HG03575 (cell line): ENCODE results near the gene RNF224.
"Not testable (repeated sequence)": the region's sequence is repeated elsewhere in the genome, so short reads cannot be mapped to it uniquely, and the experiment has no call there.

Experiments
- ATAC-seq: cut with Tn5 transposase; IDR thresholded peaks from one replicate; pipeline ENCODE4 v1.9.1; 2021; ENCODE audit not compliant: unreplicated experiment, insufficient number of reproducible peaks, low FRiP score; ENCODE audit errors: extremely low read depth

Gene RNF224

DNA sequence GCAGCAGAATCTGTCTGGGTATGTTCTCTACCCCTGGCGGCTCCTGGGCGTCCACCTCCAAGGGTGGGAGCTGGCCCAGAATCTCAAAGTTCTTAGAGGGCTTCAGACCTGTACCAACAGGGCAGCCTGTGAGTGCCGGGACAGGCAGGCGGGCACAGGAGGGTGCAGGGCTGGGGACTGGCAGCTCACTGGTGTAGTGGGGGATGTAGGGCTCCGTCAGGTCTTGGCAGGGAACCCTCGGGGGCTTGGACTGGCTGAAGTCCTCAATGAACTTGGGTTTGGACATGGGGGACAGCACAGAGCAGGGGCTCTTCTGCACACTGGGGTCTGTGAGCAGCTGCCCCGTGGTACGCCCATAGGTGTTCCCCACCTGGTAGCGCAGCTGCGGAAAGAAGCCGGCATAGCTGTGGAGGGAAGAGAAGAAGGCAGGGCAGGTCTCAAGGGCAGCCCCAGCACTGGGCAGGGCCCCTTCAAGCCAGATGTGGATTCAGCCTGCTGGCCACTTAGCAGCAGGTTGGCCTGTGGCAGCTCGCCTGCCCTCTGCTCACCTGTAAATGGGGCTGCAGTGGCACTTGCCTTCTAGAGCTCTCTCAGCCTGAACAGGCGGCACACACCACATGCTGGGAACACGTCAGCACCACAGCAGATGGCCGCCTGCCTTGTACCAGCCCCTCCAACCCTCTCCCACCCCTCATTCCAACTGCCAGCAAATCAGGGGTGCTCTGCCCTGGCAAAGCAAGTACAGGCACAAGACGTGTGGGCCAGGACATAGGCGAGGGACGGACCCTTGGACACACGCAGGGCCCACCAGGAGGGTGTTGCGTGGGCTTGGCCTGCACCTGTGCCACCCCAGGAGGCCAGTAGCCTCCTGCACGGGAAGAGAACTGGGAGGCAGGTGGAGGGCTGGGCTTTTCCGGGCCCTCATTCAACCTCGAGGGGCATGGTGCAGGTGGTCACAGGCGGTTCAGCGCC lies 18.4 kb downstream of the RNF224 start:
- no peak for ATAC-seq

- no peak for ATAC-seq
These were observed 20.0 kb downstream of the RNF224 start for GRCh38 chr9:137247135-137247915.

DNA sequence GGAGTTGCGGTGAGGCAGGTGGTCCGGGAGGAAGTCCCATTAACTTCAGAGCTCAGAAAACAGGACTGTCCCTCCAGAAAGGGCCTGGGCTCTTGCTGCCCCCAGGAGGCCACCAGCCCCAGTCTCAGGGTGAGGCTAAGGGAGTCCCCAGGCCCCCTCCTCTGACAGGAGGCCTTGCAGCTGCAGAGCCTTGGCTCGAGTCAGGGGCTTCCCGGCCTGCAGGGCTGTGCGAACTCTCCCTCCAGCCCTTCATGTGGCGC lies 20.5 kb downstream of the RNF224 start:
- no peak for ATAC-seq

GRCh38 chr9:137250329-137251193 lies 23.3 kb downstream of the RNF224 start:
- no peak for ATAC-seq

DNA sequence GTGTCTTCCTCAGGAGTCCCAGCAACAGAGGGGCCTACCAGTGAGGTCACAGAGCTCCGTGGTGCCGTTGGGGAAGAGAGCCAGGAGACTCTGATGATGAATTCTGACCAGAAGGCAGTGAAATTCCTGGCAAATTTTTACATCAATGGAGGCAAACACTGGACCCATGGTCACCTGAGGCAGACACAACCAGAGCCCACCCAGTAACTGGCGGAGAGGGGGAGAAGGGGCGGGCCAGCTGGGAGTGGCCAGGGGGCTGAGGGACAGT lies 23.8 kb downstream of the RNF224 start, which contains the start of gene STPG3:
STPG3 (plus strand) TSS at position 93 of the 268 bp plus-strand sequence; CDS start at position 94, 1 bp downstream.
- ATAC-seq = no peak

GRCh38 chr9:137251490-137252268 lies 24.4 kb downstream of the RNF224 start:
- no peak for ATAC-seq

DNA sequence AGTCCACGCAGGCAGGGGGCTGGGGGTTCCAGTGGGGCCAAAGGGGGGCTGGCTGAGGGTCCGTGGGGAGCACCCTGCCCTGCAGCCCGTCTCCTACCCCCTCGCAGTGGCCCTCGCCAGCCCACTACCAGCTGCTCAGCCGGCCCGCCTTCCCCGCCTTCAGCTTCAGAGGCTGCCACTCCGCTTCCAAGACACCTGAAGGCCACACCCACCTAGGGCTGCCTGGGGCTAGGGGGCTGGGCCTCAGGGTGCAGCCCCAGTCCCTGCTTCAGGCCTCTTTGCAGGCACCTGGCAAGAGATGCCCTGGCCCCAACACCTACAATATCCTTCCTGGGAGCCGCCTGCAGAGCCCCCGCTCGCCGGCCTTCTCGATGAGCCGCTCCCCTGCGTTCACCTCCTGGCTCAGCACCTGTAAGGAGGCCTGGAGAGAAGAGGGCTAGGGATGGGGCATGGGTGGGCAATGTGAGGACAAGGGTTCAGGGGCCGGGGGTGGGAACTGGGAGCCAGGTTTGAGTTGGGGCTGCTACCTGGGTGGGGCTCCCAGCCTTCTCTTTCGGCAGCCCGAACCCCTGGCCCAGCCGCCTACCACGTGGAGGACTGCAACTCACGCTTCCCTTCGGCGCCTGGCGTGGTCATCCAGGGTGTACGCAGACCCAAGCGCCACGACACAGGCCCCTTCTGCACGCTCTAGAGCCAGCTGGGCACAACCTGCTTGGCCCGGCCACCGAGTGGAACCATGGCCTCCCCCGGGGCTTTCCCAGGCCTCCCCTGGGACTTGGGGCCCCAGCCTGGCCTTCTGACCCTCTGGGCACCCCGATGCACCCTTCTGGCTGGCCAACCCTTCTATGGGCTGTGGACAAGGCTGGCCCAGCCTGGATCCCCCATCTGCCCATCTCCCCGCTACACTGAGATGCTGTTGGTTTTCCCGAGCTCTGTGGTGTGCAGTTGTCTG lies 25.5 kb downstream of the RNF224 start:
- no peak for ATAC-seq

DNA sequence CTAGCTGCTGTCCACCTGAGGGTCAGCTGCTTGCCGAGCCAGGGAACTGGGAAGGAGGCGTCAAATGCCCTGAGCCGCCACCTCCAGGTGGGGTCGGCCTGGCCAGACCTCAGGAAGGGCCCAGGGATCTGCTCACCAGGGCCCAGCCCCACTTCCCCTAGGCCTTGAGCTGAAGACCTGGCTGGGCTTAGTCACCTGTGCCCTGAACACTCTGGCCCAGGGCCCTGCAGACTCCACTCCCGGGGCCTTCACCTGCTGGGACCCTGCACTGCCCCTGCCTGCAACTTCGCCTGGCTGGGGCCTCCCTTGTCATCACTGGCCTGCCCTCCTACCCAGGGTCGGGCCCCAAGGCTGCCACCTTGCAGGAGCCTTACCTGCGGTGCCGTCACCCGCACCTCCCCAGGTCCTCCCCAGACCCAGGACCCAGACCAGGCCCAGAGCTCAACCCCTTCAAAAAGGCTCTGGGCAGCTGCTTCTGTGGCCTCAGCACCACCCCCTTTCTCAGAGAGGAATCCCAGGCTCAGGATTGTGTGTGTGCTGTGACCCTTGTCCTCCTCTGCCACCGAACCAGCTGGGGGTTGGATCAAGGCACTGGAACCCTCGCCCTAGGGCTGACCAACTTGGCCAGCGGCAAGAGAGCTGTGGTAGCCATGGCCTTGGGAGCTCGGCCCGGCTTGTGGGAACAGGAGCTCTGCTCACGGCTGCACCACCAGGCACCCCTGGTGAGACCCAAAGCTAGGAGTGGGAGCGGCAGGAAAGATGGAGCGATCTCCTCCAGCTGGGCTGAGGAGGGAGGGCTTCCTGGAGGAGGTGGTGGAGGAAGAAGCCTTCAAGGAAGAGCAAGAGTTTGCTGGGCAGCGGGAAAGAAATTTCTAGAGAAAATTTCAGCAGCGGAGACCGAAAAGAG lies 26.7 kb downstream of the RNF224 start:
- no peak for ATAC-seq

GRCh38 chr9:137254624-137255447 lies 27.5 kb downstream of the RNF224 start, which contains the start of gene NELFB:
Gene NELFB, plus strand, starts transcription at chr9:137255327.
- no peak for ATAC-seq

DNA sequence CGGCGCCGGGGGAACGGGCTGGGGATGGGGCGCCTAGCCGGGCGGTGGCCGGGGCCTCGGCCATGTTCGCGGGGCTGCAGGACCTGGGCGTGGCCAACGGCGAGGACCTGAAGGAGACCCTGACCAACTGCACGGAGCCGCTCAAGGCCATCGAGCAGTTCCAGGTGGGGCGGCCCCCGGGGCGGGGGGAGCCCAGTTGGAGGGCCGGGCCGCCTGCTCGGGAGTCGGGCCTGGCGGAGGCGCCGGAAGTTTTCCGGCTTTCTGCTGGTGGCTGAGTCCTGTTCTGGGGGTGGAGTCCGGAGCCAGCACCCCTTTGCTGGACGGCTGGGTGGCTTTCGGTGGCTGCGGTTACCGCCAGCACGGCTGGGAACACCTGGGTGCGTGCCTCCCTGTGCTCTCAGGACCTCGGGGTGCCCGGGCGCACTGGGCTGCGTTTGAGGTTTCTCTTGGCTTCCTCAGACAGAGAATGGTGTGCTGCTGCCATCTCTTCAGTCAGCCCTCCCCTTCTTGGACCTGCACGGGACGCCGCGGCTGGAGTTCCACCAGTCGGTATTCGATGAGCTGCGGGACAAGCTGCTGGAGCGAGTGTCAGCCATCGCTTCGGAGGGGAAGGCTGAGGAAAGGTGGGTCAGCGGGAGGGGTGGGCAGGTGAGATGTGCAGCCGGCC lies 28.3 kb downstream of the RNF224 start:
- ATAC-seq = no peak

DNA sequence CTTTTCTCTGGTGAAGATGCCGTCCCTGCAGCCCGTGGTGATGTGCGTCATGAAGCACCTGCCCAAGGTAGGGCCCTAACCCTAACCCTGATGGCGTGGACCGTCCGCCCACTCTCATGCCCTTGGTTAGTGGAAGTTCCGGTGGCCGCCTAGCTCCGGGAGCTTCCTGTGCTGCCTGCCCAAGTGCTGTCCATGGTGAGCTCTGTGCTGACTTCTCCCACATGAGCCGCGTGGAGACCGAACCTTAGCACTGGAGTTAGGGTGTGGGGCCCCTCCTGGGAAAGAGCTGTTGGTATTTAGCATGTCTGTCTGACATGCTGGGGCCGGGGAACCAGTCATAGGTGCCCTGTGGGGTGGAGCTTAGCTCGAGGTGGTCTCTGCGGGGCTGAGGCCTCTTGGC lies 29.1 kb downstream of the RNF224 start:
- no peak for ATAC-seq

- ATAC-seq = no peak
These were observed 29.6 kb downstream of the RNF224 start for GRCh38 chr9:137256856-137257255.

DNA sequence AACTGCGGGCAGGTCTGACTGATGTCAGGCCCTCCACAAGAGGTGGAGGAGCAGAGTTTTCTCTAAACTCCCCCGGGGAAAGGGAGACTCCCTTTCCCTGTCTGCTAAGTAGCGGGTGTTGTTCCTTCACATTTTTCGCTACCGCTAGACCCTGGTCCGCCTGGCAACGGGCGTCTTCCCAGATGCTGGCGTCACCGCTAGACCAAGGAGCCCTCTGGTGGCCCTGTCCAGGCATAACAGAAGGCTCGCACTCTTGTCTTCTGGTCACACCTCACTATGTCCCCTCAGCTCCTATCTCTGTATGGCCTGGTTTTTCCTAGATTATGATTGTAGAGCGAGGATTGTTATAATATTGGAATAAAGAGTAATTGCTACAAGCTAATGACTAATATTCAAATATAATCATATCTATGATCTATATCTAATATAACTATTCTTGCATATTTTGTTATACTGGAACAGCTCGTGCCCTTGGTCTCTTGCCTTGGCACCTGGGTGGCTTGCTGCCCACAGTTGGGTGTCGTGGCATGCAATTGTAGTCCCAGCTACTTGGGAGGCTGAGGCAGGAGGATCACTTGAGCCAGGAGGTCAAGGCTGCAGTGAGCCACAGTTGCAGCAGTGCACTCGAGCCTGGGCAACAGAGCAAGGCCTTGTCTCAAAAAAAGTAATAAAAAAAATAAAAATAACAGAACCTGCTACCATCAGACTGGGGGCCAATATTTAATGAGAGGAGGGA lies 35.0 kb downstream of the RNF224 start:
- not testable (repeated sequence) for ATAC-seq

GRCh38 chr9:137262909-137263285 lies 35.6 kb downstream of the RNF224 start:
- no peak for ATAC-seq

GRCh38 chr9:137263506-137263905 lies 36.2 kb downstream of the RNF224 start:
- no peak for ATAC-seq
